Activated CD4-positive, alpha-beta memory T cell treated with anti-CD3 and anti-CD28 coated beads for 36 hours (primary cell): ENCODE results near the gene PGM2. TPM values are rescaled to one million over a fixed set of nuclear protein-coding genes. Genes with fewer than 3 reads are reported as not detected.
"Not testable (repeated sequence)": the region's sequence is repeated elsewhere in the genome, so short reads cannot be mapped to it uniquely, and the experiment has no call there.

Experiments used
- CTCF ChIA-PET: fragments of 350-600 bp; sonication (Branson Sonifier 250); formaldehyde crosslinking; loops from one replicate; lab custom pipeline; 2021; ENCODE audit warnings: antibody characterized with exemption, inconsistent platforms; lab: Charles Lee
- POLR2A ChIA-PET: fragments of 350-600 bp; sonication (Branson Sonifier 250); formaldehyde crosslinking; loops from one replicate; lab custom pipeline; 2021; ENCODE audit warnings: antibody characterized with exemption; lab: Charles Lee
- DNase-seq: peaks from one replicate; pipeline ENCODE4 v3.0.0-alpha.2; 2020
- H3K27ac Mint-ChIP-seq: one replicate; pipeline ENCODE4 v1.8.0; 2021; ENCODE audit warnings: mixed read lengths
- H3K27me3 Mint-ChIP-seq: one replicate; pipeline ENCODE4 v1.8.0; 2021; ENCODE audit warnings: mixed read lengths
- H3K36me3 Mint-ChIP-seq: one replicate; pipeline ENCODE4 v1.8.0; 2021; ENCODE audit warnings: mixed read lengths
- H3K4me1 Mint-ChIP-seq: one replicate; pipeline ENCODE4 v1.8.0; 2021; ENCODE audit warnings: low read depth, mixed read lengths
- H3K4me3 Mint-ChIP-seq: one replicate; pipeline ENCODE4 v1.8.0; 2021; ENCODE audit warnings: mild to moderate bottlenecking, mixed read lengths
- H3K9me3 Mint-ChIP-seq: one replicate; pipeline ENCODE4 v1.8.0; 2021; ENCODE audit warnings: mixed read lengths
- intact Hi-C: fragments of 100-400 bp; cut with micrococcal nuclease; formaldehyde crosslinking; loops from one replicate; pipeline ENCODE4 v1.15.1; 2023
- total RNA-seq, 2 experiments: library from RNA; stranded (reverse); gene quantifications; one replicate each; pipeline ENCODE4 v1.2.3, GENCODE V29; 2021

PGM2 gene
- total RNA-seq, 2 experiments from 2014 or later: 65.7 to 66.0 TPM

- CTCF ChIA-PET, H3K27ac Mint-ChIP-seq, H3K4me3 Mint-ChIP-seq, H3K36me3 Mint-ChIP-seq, H3K27me3 Mint-ChIP-seq, DNase-seq, POLR2A ChIA-PET, intact Hi-C loops, H3K9me3 Mint-ChIP-seq: not testable (repeated sequence)
- H3K4me1 Mint-ChIP-seq: peaks cover 22% of the 10 kb centered on the region
These were observed 6.0 kb upstream of the PGM2 start for GRCh38 chr4:37820458-37820857.

- Mint-ChIP-seq H3K27me3 (no peaks in the 10 kb centered on the region), H3K27ac (no peak overlapping the region), H3K4me3 (no peak overlapping the region), H3K36me3 (no peaks in the 10 kb centered on the region), H3K9me3 (no peaks in the 10 kb centered on the region), H3K4me1 (peaks cover 8% of the 10 kb centered on the region)
- ChIA-PET POLR2A (no interaction called here), CTCF (no interaction called here)
- DNase-seq: no peak
- intact Hi-C loops: no loop called here
These were observed 4.4 kb upstream of the PGM2 start for GRCh38 chr4:37821953-37822605.

DNA sequence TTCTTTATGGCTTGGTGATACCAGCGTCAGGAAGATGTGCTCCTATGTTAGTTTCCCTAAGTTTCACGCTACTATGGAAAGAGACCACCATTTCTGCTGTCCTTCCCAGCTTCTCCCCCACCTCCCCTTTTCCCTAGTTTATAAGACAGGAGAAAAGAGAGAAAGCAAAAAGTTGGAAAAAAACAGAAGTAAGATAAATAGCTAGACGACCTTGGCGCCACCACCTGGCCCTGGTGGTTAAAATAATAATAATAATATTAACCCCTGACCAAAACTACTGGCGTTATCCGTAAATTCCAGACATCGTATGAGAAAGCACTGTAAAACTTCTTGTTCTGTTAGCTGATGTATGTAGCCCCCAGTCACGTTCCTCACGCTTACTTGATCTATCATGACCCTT is 985 bp upstream of the PGM2 start:
- POLR2A ChIA-PET, DNase-seq, H3K27me3 Mint-ChIP-seq, H3K9me3 Mint-ChIP-seq: not testable (repeated sequence)
- H3K36me3 Mint-ChIP-seq: peaks cover 11% of the 10 kb centered on the region
- peaks cover 24% of the 10 kb centered on the region for H3K4me1 Mint-ChIP-seq
- intact Hi-C loops: loop anchor here (5.0 kb wide), 1 partner anchor 47 kb away; no protein-coding TSS in a partner anchor
- H3K27ac Mint-ChIP-seq: peak overlapping the region; percentile 81
- peak overlapping the region; percentile 92 for H3K4me3 Mint-ChIP-seq
- CTCF ChIA-PET: interaction anchor here (1.1 to 1.5 kb wide), 5 partner anchors 22 to 223 kb away, joined by 3 to 7 read pairs (median 4); no protein-coding TSS in a partner anchor

- Mint-ChIP-seq H3K27me3 (no peaks in the 10 kb centered on the region), H3K27ac (peak overlapping the region; percentile 81), H3K36me3 (peaks cover 14% of the 10 kb centered on the region), H3K4me1 (peaks cover 24% of the 10 kb centered on the region), H3K9me3 (no peaks in the 10 kb centered on the region), H3K4me3 (peak overlapping the region; percentile 92)
- ChIA-PET CTCF (interaction anchor here (1.1 to 1.5 kb wide), 5 partner anchors 22 to 223 kb away, joined by 3 to 7 read pairs (median 5); no protein-coding TSS in a partner anchor), POLR2A (interaction anchor here (0.9 to 1.2 kb wide), 4 partner anchors 22 to 139 kb away, joined by 3 to 6 read pairs (median 4); partner anchors contain the start of gene RELL1)
- no peak for DNase-seq
- intact Hi-C loops: loop anchor here (1.0 to 5.0 kb wide), 4 partner anchors 46 to 153 kb away; partner anchors contain the start of genes RELL1 and TBC1D1
These were observed 555 bp upstream of the PGM2 start for GRCh38 chr4:37825968-37826294.

DNA sequence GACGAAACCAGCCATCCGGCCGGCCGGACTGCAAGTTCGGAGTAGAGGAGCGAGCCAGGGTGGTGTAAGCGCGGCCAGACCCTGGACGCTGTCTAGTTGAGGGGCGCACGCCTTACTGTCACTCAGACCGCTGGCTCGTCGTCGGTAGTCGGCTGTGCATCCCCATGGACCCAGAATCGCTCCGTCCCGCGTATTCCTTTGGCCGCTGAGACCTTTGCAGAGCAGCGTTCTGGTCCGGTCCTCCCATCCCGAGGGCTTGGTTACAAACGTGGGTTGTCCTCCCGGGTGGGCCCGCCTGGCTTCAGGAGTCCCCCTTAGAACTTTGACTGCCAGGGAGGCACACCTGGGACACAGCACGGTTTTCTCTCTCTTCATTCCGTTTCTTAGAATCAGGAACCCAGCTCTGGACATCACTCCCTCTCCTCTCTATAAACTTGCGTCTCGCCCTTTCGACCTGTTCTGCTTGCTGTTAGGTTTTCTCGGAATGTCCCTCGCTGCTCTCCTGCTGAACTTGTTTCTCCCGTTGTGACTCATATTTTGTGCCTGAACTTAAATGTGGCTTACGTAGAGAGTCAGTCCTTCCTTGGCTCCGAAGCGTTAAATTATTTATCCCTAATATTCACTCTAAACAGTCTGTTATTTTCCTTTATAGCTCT is 672 bp downstream of the PGM2 start:
- POLR2A ChIA-PET: interaction anchor here (0.9 to 1.2 kb wide), 4 partner anchors 21 to 140 kb away, joined by 3 to 6 read pairs (median 4); partner anchors contain the start of gene RELL1
- Mint-ChIP-seq H3K4me1 (peaks cover 22% of the 10 kb centered on the region), H3K9me3 (no peaks in the 10 kb centered on the region), H3K27me3 (no peaks in the 10 kb centered on the region), H3K36me3 (peaks cover 20% of the 10 kb centered on the region), H3K27ac (peak overlapping the region; percentile 71), H3K4me3 (peak overlapping the region; percentile 92)
- intact Hi-C loops: loop anchor here (2.0 to 5.0 kb wide), 2 partner anchors 45 to 152 kb away; no protein-coding TSS in a partner anchor
- CTCF ChIA-PET: interaction anchor here (1.2 to 1.5 kb wide), 3 partner anchors 24 to 208 kb away, joined by 4 to 7 read pairs (median 5); no protein-coding TSS in a partner anchor
- peak; percentile 20 for DNase-seq

GRCh38 chr4:37827802-37828321 is 1.4 kb downstream of the PGM2 start:
- H3K27ac Mint-ChIP-seq: peak overlapping the region; percentile 71
- DNase-seq: no peak
- H3K36me3 Mint-ChIP-seq: peaks cover 20% of the 10 kb centered on the region
- peak overlapping the region; percentile 92 for H3K4me3 Mint-ChIP-seq
- CTCF ChIA-PET: no interaction called here
- intact Hi-C loops: loop anchor here (2.0 to 5.0 kb wide), 2 partner anchors 44 to 151 kb away; no protein-coding TSS in a partner anchor
- POLR2A ChIA-PET: interaction anchor here (0.6 kb wide), 1 partner anchor 185 kb away, joined by 6 read pairs; no protein-coding TSS in a partner anchor
- peaks cover 21% of the 10 kb centered on the region for H3K4me1 Mint-ChIP-seq
- H3K9me3 Mint-ChIP-seq: no peaks in the 10 kb centered on the region
- H3K27me3 Mint-ChIP-seq: no peaks in the 10 kb centered on the region

DNA sequence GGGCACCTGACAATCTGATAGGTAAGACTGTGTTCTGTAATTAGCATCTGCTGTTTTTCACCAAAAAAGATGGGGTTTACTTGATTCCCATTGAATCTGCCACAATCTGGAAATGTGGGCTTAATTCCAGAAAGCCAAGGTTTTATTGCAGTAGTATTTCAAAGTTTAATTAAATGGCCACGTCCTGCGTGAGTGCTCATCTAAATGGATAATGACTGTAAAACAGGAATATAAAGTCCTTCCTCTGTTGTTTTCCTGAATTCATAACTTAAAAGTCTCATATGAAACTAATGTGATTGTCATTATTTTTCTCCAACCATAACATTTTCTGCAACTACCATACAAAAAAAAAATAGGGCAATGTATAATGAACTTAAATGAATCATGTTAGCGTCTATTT is 2.4 kb downstream of the PGM2 start:
- ChIA-PET POLR2A (no interaction called here), CTCF (no interaction called here)
- Mint-ChIP-seq H3K4me3 (no peak overlapping the region), H3K4me1 (peaks cover 21% of the 10 kb centered on the region), H3K27ac (no peak overlapping the region), H3K27me3 (no peaks in the 10 kb centered on the region), H3K9me3 (no peaks in the 10 kb centered on the region), H3K36me3 (peaks cover 20% of the 10 kb centered on the region)
- intact Hi-C loops: loop anchor here (5.0 kb wide), 1 partner anchor 43 kb away; no protein-coding TSS in a partner anchor
- DNase-seq: no peak

- H3K27me3 Mint-ChIP-seq: no peaks in the 10 kb centered on the region
- peaks cover 30% of the 10 kb centered on the region for H3K36me3 Mint-ChIP-seq
- no peak overlapping the region for H3K27ac Mint-ChIP-seq
- H3K9me3 Mint-ChIP-seq: no peaks in the 10 kb centered on the region
- peaks cover 20% of the 10 kb centered on the region for H3K4me1 Mint-ChIP-seq
- DNase-seq: no peak
- CTCF ChIA-PET: interaction anchor here (1.1 kb wide), 1 partner anchor 205 kb away, joined by 4 read pairs; no protein-coding TSS in a partner anchor
- no peak overlapping the region for H3K4me3 Mint-ChIP-seq
- intact Hi-C loops: no loop called here
- POLR2A ChIA-PET: no interaction called here
These were observed 4.2 kb downstream of the PGM2 start for GRCh38 chr4:37830640-37831039.

DNA sequence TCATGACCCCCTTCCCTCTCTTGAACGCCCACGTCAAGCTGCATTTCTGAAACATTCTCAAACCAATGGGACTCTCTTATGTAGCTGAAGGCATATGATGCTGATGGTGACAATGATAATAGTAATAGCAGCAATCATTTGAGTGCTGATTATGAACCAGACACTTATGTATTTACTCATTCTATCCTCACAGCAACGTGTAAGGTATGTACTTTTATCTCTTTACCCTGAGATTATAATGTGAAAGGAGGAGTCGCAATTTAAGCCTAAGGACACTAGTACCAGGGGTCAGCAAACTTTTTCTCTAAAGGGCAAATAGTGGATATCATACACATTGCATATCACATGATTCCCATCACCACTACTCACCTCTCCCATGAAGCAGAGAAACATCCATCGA is 8.5 kb downstream of the PGM2 start:
- Mint-ChIP-seq H3K4me1 (peaks cover 28% of the 10 kb centered on the region), H3K27me3 (no peaks in the 10 kb centered on the region), H3K9me3 (no peaks in the 10 kb centered on the region), H3K27ac (no peak overlapping the region), H3K36me3 (peaks cover 37% of the 10 kb centered on the region), H3K4me3 (no peak overlapping the region)
- CTCF ChIA-PET: no interaction called here
- intact Hi-C loops: no loop called here
- POLR2A ChIA-PET: no interaction called here
- no peak for DNase-seq

DNA sequence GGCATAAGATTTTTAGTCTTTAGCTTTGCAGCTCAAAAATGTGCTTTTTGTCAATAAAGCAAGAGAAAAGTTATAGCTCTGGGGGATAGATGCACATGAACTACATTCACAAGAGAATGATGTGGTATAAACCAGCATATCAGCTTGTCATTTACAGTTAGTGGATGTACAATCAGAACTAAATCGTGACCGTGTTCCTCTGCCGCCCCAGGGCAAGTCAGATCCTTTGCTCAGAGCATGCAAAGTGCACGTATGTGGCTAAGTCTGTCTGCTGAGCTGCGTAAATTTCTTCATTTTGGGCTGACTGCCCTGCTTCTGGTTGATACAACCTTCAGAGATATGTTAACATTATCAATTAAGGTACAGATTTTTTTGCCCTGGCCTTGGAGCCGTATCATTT is 9.3 kb downstream of the PGM2 start:
- peaks cover 32% of the 10 kb centered on the region for H3K36me3 Mint-ChIP-seq
- H3K9me3 Mint-ChIP-seq: no peaks in the 10 kb centered on the region
- no peak for DNase-seq
- no peak overlapping the region for H3K27ac Mint-ChIP-seq
- no peaks in the 10 kb centered on the region for H3K27me3 Mint-ChIP-seq
- no peak overlapping the region for H3K4me3 Mint-ChIP-seq
- H3K4me1 Mint-ChIP-seq: peaks cover 28% of the 10 kb centered on the region
- CTCF ChIA-PET: no interaction called here
- intact Hi-C loops: no loop called here
- POLR2A ChIA-PET: no interaction called here

DNA sequence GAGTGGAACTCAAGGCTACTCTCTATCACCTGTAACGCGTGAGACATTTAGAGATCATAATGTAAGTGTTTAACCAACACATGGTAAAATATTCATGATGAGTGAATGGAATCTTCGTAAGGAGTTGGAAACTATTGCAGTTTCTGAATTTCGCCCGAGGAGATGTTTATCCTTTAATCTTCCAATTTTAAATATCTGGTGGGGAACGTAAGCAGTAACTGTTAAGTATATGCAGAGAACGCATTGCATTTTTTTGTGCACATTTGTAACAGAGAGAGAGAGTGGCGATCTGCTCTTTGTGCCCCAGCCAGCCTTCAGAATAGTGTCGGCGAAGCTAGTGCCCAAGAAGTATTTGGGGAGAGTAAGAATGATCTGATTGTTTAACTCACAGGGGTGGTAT is 9.8 kb downstream of the PGM2 start:
- Mint-ChIP-seq H3K27me3 (no peaks in the 10 kb centered on the region), H3K9me3 (no peaks in the 10 kb centered on the region), H3K27ac (no peak overlapping the region), H3K36me3 (peaks cover 31% of the 10 kb centered on the region), H3K4me3 (no peak overlapping the region), H3K4me1 (peaks cover 28% of the 10 kb centered on the region)
- POLR2A ChIA-PET: no interaction called here
- DNase-seq: no peak
- intact Hi-C loops: no loop called here
- CTCF ChIA-PET: no interaction called here

DNA sequence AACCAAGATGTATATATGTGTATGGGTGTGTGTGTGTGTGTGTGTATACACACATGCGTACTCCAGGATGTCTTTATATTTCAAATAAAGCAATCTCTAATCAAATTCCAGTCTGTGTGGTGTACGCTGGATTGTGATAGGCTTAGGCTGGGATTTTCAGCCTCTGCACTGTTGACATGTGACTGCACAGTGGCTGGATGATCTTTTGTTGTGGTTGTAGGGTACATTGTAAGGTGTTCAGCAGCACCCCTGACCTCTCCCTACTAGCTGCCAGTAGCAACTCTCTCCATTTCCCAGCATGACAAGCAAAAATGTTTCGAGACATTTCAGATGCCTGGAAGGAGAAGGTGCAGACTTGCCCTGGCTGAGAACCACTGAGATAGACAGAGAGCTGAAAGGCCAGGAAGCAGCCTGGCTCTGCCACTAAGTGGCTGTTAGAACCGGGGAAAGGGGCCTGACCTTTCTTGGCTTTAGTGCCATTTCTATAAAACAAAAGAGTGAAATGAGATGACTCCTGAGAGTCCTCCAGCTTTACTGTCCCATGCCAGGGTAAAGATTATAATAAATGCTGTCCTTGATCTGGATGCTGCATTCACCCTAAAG is 10.5 kb downstream of the PGM2 start:
- Mint-ChIP-seq H3K4me3 (no peak overlapping the region), H3K36me3 (peaks cover 33% of the 10 kb centered on the region), H3K27ac (no peak overlapping the region), H3K27me3 (no peaks in the 10 kb centered on the region), H3K4me1 (peaks cover 28% of the 10 kb centered on the region), H3K9me3 (no peaks in the 10 kb centered on the region)
- CTCF ChIA-PET: no interaction called here
- no peak for DNase-seq
- intact Hi-C loops: no loop called here
- POLR2A ChIA-PET: interaction anchor here (1.1 kb wide), 1 partner anchor 55 kb away, joined by 3 read pairs; no protein-coding TSS in a partner anchor
